ENCODE data around the gene PCDHGC4.
A peak's percentile ranks its signal among the peaks of the same experiment; 100 is the strongest.

Gene PCDHGC4

GRCh38 chr5:141484641-141485311 is at the start of gene PCDHGC4:
Gene PCDHGC4 (plus strand): TSS chr5:141485030. CDS start chr5:141485174, 144 bp downstream.
- no peak for DNase-seq

GRCh38 chr5:141437221-141437620 is 47.6 kb upstream of the PCDHGC4 start:
- no peak for DNase-seq

GRCh38 chr5:141439411-141440141 is 45.3 kb upstream of the PCDHGC4 start:
- DNase-seq = no peak

GRCh38 chr5:141440341-141440740 is 44.5 kb upstream of the PCDHGC4 start:
- DNase-seq = no peak

- DNase-seq = no peak
Observed at GRCh38 chr5:141441571-141442170, 43.2 kb upstream of the PCDHGC4 start.

- DNase-seq = no peak
Observed at GRCh38 chr5:141465351-141465750, 19.5 kb upstream of the PCDHGC4 start.

GRCh38 chr5:141475625-141476131 is 9.2 kb upstream of the PCDHGC4 start, which contains the start of gene PCDHGC3:
Gene PCDHGC3 (plus strand): TSS chr5:141475966. CDS start chr5:141476117, 151 bp downstream.
- DNase-seq = peak; percentile 69 to 93

GRCh38 chr5:141476132-141476911 is 8.5 kb upstream of the PCDHGC4 start:
- no peak for DNase-seq

GRCh38 chr5:141477044-141477575 is 7.7 kb upstream of the PCDHGC4 start:
- no peak for DNase-seq

- no peak for DNase-seq
Observed at GRCh38 chr5:141477815-141478214, 7.0 kb upstream of the PCDHGC4 start.

GRCh38 chr5:141478321-141478945 is 6.4 kb upstream of the PCDHGC4 start:
- no peak for DNase-seq

- no peak for DNase-seq
Observed at GRCh38 chr5:141479776-141480175, 5.1 kb upstream of the PCDHGC4 start.

GRCh38 chr5:141483902-141484301 is 928 bp upstream of the PCDHGC4 start:
- no peak for DNase-seq

GRCh38 chr5:141484310-141484640 is 555 bp upstream of the PCDHGC4 start:
- no peak for DNase-seq

GRCh38 chr5:141485321-141486055 is 658 bp downstream of the PCDHGC4 start:
- DNase-seq = no peak

GRCh38 chr5:141486091-141486490 is 1.3 kb downstream of the PCDHGC4 start:
- no peak for DNase-seq

GRCh38 chr5:141487131-141487530 is 2.3 kb downstream of the PCDHGC4 start:
- DNase-seq = no peak

- DNase-seq = peak in 1 of 2 experiments; percentile 4
Observed at GRCh38 chr5:141488591-141489561, 4.0 kb downstream of the PCDHGC4 start, which contains the start of gene PCDHGC5. Gene PCDHGC5 (plus strand): TSS chr5:141489081. CDS start chr5:141489241, 160 bp downstream.

GRCh38 chr5:141489841-141490240 is 5.0 kb downstream of the PCDHGC4 start:
- no peak for DNase-seq

GRCh38 chr5:141490271-141490670 is 5.4 kb downstream of the PCDHGC4 start:
- no peak for DNase-seq
